Nephron progenitor cell (in vitro differentiated cells): ENCODE data around the gene SASH1.
A peak's percentile ranks its signal among the peaks of the same experiment; 100 is the strongest.

Experiments
- DNase-seq: peaks from one replicate; pipeline ENCODE4 v3.0.0; 2021
- H3K27ac Mint-ChIP-seq: 2 replicates; pipeline ENCODE4 v1.8.0; 2021; ENCODE audit warnings: mild to moderate bottlenecking, moderate library complexity, mixed read lengths
- H3K27me3 Mint-ChIP-seq: 2 replicates; pipeline ENCODE4 v1.8.0; 2021; ENCODE audit warnings: mild to moderate bottlenecking, low read depth, mixed read lengths; ENCODE audit not compliant: poor library complexity
- H3K36me3 Mint-ChIP-seq: 2 replicates; pipeline ENCODE4 v1.8.0; 2021; ENCODE audit warnings: low read depth, mixed read lengths
- H3K4me1 Mint-ChIP-seq: 2 replicates; pipeline ENCODE4 v1.8.0; 2021; ENCODE audit warnings: mixed read lengths
- H3K4me3 Mint-ChIP-seq: 2 replicates; pipeline ENCODE4 v1.8.0; 2021; ENCODE audit warnings: mild to moderate bottlenecking, moderate library complexity, mixed read lengths
- H3K9me3 Mint-ChIP-seq: 2 replicates; pipeline ENCODE4 v1.8.0; 2021; ENCODE audit warnings: mild to moderate bottlenecking, moderate library complexity, mixed read lengths
- TF ChIP-seq, protein P1 (sequence below): fragments of 200-600 bp; sonication (generic); IDR thresholded peaks from 2 replicates; pipeline ENCODE4 v1.5.0; 2021; ENCODE audit warnings: antibody characterized with exemption

Gene SASH1

DNA sequence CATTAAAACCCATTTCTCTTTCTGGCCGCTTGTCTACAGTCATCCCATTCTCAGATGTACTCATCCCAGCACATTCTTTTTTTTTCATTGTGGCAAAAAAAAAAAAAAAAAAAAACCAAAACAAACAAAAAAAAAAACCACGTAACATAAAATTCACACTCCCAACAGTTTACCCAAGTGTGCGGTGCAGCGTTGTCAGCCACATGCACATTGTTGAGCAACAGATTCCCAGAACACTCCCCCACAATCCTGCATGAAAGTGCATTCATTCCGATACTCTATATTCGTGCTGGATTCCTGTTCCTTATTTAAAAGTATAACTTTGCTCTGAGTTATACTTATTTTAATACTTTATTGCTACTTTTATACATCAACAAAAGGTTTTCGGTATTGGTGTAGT, 96.0 kb downstream of the SASH1 start:
- Mint-ChIP-seq H3K9me3 (no peaks in the 10 kb centered on the region), H3K27ac (peak overlapping the region; percentile 14), H3K4me1 (peaks cover 42% of the 10 kb centered on the region), H3K36me3 (peaks cover 37% of the 10 kb centered on the region), H3K27me3 (no peaks in the 10 kb centered on the region), H3K4me3 (no peak overlapping the region)
- TF ChIP-seq, protein P1, sequence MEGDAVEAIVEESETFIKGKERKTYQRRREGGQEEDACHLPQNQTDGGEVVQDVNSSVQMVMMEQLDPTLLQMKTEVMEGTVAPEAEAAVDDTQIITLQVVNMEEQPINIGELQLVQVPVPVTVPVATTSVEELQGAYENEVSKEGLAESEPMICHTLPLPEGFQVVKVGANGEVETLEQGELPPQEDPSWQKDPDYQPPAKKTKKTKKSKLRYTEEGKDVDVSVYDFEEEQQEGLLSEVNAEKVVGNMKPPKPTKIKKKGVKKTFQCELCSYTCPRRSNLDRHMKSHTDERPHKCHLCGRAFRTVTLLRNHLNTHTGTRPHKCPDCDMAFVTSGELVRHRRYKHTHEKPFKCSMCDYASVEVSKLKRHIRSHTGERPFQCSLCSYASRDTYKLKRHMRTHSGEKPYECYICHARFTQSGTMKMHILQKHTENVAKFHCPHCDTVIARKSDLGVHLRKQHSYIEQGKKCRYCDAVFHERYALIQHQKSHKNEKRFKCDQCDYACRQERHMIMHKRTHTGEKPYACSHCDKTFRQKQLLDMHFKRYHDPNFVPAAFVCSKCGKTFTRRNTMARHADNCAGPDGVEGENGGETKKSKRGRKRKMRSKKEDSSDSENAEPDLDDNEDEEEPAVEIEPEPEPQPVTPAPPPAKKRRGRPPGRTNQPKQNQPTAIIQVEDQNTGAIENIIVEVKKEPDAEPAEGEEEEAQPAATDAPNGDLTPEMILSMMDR, result no peak
- no peak for DNase-seq

DNA sequence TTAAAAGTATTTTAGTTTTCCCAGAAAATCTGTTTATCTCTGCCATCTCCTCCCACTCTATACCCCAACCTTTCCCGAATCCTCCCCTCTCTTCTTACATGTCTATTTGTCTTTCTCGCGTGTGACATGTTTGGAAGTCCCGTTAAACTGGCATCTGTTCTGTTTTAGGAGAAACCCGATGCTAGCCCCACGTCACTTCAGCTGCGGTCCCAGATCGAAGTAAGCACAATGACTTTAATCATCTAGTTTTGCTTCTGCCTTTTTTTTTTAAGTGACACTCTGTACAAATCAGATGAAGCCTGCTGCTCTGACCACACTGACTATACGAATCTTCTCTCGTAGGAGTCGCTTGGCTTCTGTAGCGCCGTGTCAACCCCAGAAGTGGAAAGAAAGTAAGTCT, 97.4 kb downstream of the SASH1 start:
- TF ChIP-seq, protein P1, result no peak
- Mint-ChIP-seq H3K27me3 (no peaks in the 10 kb centered on the region), H3K36me3 (peaks cover 42% of the 10 kb centered on the region), H3K9me3 (no peaks in the 10 kb centered on the region), H3K4me3 (peak overlapping the region; percentile 60), H3K27ac (peak overlapping the region; percentile 95), H3K4me1 (peaks cover 42% of the 10 kb centered on the region)
- no peak for DNase-seq

DNA sequence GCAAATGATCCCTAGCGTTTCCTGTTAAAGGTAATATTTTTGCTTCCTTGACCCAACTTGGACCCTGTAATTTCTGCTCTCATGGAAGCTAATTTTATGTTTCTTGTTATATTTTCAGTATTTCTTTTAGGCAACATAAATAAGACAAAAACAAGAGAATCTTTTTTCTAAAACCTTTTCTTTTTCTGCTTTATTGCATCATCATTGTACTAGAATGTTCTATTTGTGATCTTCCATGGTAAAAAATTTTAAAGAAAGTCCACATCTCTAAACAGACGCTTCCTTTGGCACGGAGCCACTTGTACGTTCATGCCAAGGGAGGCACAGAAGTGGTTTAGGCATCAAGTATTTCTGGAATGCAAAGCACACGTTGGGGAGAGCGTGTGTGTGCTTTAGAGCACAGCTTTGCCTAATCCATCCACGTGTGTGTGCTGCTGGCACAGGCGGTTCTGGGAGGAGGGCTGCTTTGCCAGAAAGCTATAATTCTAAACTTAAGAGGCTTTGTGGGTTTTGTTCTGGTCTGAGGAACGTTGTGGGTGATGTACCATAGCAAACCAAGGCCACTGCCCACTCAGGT, 98.3 kb downstream of the SASH1 start:
- peak; percentile 13 for DNase-seq
- TF ChIP-seq, protein P1, result no peak
- H3K4me1 Mint-ChIP-seq, result peaks cover 42% of the 10 kb centered on the region
- peak overlapping the region; percentile 24 for H3K4me3 Mint-ChIP-seq
- peaks cover 35% of the 10 kb centered on the region for H3K36me3 Mint-ChIP-seq
- no peak overlapping the region for H3K27ac Mint-ChIP-seq
- H3K9me3 Mint-ChIP-seq, result no peaks in the 10 kb centered on the region
- H3K27me3 Mint-ChIP-seq, result no peaks in the 10 kb centered on the region

DNA sequence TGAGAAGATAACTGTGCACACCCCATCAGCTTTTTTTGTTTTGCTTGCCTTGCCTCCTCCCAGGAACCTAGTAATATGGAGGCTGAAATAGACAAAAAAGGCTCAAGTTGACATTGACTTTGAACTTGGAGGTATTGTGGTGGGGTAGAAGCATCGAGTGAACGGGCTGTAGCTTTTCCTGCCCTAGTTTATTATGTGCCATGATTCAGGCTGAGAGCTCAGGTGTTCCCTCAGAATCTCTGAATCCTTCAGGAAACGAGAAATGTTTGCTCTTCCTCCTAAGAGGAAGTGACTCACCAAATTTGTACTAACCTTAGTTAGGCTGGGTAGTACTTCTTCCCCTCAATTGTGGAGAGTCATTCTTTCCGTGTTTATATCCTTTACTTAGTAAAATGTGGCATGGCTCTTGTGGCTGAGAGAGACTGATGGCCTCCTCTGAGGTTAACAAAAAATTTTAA, 98.8 kb downstream of the SASH1 start:
- H3K36me3 Mint-ChIP-seq, result peaks cover 36% of the 10 kb centered on the region
- DNase-seq, result no peak
- TF ChIP-seq, protein P1, result no peak
- H3K4me1 Mint-ChIP-seq, result peaks cover 44% of the 10 kb centered on the region
- H3K9me3 Mint-ChIP-seq, result no peaks in the 10 kb centered on the region
- no peak overlapping the region for H3K4me3 Mint-ChIP-seq
- no peak overlapping the region for H3K27ac Mint-ChIP-seq
- H3K27me3 Mint-ChIP-seq, result no peaks in the 10 kb centered on the region

DNA sequence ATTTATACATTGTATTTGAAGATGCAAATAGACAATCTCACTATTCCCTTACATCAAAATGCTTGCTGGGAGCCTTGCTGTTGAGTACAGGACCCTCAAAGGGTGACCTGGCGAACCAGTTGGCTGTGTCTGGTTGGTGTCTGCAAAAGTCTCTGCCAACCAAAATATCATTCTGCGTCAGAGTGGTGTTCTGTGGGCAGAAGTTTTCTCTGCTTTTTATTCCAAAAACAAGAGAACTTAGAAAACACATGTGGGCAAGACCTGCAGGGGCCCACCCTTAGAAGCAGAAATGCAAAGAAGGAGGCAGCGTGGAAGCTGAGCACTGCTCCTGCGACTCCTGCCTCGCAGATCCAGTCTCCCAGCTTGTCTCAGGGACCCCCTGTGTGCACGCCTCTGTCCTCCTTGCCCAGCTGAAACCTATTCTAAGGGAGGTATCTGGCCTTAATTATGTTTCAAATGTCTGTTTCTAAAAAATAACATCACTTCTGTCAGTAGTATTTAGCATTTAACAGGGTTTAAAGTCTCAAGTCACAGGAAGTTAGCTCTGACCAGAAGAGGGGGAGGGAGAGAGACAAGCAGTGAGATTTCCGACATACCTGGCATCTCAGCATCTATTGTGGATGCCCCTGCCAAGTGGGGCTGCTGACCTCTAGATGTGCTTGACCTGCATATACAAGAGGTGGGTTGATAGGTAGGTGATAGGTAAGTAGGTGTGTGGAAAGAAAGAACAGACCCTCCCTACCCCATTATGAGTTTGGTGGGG, 101.3 kb downstream of the SASH1 start:
- H3K4me3 Mint-ChIP-seq, result no peak overlapping the region
- peaks cover 48% of the 10 kb centered on the region for H3K36me3 Mint-ChIP-seq
- H3K27ac Mint-ChIP-seq, result no peak overlapping the region
- no peaks in the 10 kb centered on the region for H3K27me3 Mint-ChIP-seq
- H3K9me3 Mint-ChIP-seq, result no peaks in the 10 kb centered on the region
- H3K4me1 Mint-ChIP-seq, result peaks cover 54% of the 10 kb centered on the region
- TF ChIP-seq, protein P1, result no peak
- no peak for DNase-seq
